Aorta (tissue), 5 donors: Measurements from ENCODE around the gene LRRC32. TPM values are rescaled to one million over a fixed set of nuclear protein-coding genes. Genes with fewer than 3 reads are reported as not detected.

ENCODE experiments used
- ATAC-seq: fragments of 200-7000 bp; cut with Tn5 transposase; one replicate; pipeline ENCODE4 v1.9.1; 2022; ENCODE audit warnings: moderate library complexity; ENCODE audit not compliant: low FRiP score
- DNase-seq, 2 donors: peaks; one replicate each; pipeline ENCODE4 v3.0.0-alpha.2; 2020
- H3K27ac ChIP-seq, 2 donors: one replicate each; pipeline ENCODE4 v1.5.1; 2013; ENCODE audit warnings: low read length in 2 of 2, mild to moderate bottlenecking in 2 of 2, moderate library complexity in 2 of 2, control low read depth in 1 of 2, inconsistent platforms in 1 of 2, low read depth in 1 of 2
- H3K27me3 ChIP-seq, 2 donors: one replicate each; pipeline ENCODE4 v1.6.1; 2013; ENCODE audit warnings: control low read depth in 1 of 2, low read length in 1 of 2, mild to moderate bottlenecking in 1 of 2, moderate library complexity in 1 of 2; ENCODE audit not compliant: insufficient read depth in 2 of 2, control insufficient read depth in 1 of 2
- H3K36me3 ChIP-seq, 2 donors: one replicate each; pipeline ENCODE4 v1.6.1; 2013; ENCODE audit warnings: control low read depth in 1 of 2, low read length in 1 of 2, mild to moderate bottlenecking in 1 of 2; ENCODE audit not compliant: insufficient read depth in 2 of 2, control insufficient read depth in 1 of 2
- H3K4me1 ChIP-seq, 2 donors: one replicate each; pipeline ENCODE4 v1.6.1; 2013; ENCODE audit warnings: low read length in 2 of 2, control low read depth in 1 of 2, mild to moderate bottlenecking in 1 of 2, moderate library complexity in 1 of 2; ENCODE audit not compliant: insufficient read depth in 2 of 2, control insufficient read depth in 1 of 2
- H3K4me3 ChIP-seq, 2 donors: one replicate each; pipeline ENCODE4 v1.5.1; 2013; ENCODE audit warnings: low read length in 2 of 2, control low read depth in 1 of 2, mild to moderate bottlenecking in 1 of 2
- H3K9me3 ChIP-seq: one replicate; pipeline ENCODE4 v1.6.1; 2013; ENCODE audit warnings: mild to moderate bottlenecking, low read length; ENCODE audit not compliant: control insufficient read depth
- WGBS, 2 donors: extraction: QIAGEN DNeasy Blood & Tissue Kit; methylation state at CpG; one replicate each; pipeline ENCODE4 v1.1.7; 2013; 5-methylcytosine and 5-hydroxymethylcytosine counted together
- intact Hi-C, 2 donors: fragments of 100-400 bp; cut with DNase I; formaldehyde crosslinking; loops; one replicate each; pipeline versions ENCODE4 v1.14.2 to v1.15.0; 2022
- polyA plus RNA-seq, 2 donors: library from polyadenylated mRNA; stranded (reverse); fragments of 200-250 nt; gene quantifications; one replicate each; pipeline ENCODE4 v1.2.3, GENCODE V29; 2013
- total RNA-seq, 2 donors: library from RNA; stranded (reverse); fragmentation: NEBNext Ultra II Directional; extraction: Animal tissue kit (Norgen Biotek cat#: 25700); gene quantifications; one replicate each; pipeline ENCODE4 v1.2.1, GENCODE V29; 2021
- donor health status: healthy with polysubstance abuse.
- donor health status: Bipolar disorder and iron deficiency.
- donor health status: DM: no; HTN: no; CAD: no.
- donor health status: DM: no; HTN: no; CAD: no.
- donor health status: DM: yes; HTN: yes; CAD: no.

LRRC32 gene
- total and polyA plus RNA-seq, 4 donors, result 38.8 to 174 (median 125) TPM

GRCh38 chr11:76685237-76685636, 14.7 kb upstream of the LRRC32 start:
- Histone ChIP-seq H3K9me3 (no peaks in the 10 kb centered on the region), H3K27ac (no peak overlapping the region), H3K36me3 (no peaks in the 10 kb centered on the region), H3K4me1 (no peaks in the 10 kb centered on the region), H3K27me3 (no peaks in the 10 kb centered on the region), H3K4me3 (no peak overlapping the region)
- ATAC-seq (no peak), DNase-seq (no peak)
- 87 to 92% methylated on average over 9 of the region's 9 CpGs for WGBS, 2 donors
- intact Hi-C loops, result loop anchor here in 1 of 2 donors (10.0 kb wide), 1 partner anchor 460 kb away; no protein-coding TSS in a partner anchor

GRCh38 chr11:76684516-76684915, 14.0 kb upstream of the LRRC32 start:
- Histone ChIP-seq H3K36me3 (no peaks in the 10 kb centered on the region), H3K4me3 (no peak overlapping the region), H3K27ac (no peak overlapping the region), H3K27me3 (no peaks in the 10 kb centered on the region), H3K9me3 (no peaks in the 10 kb centered on the region), H3K4me1 (no peaks in the 10 kb centered on the region)
- WGBS, 2 donors, result 97 to 98% methylated on average over 5 of the region's 5 CpGs
- intact Hi-C loops, result loop anchor here in 1 of 2 donors (5.0 to 10.0 kb wide), 2 partner anchors 87 to 460 kb away; no protein-coding TSS in a partner anchor
- ATAC-seq, result no peak
- DNase-seq, result no peak

- intact Hi-C loops, result loop anchor here in 1 of 2 donors (5.0 to 10.0 kb wide), 2 partner anchors 86 to 459 kb away; no protein-coding TSS in a partner anchor
- DNase-seq, result no peak
- Histone ChIP-seq H3K4me1 (no peaks in the 10 kb centered on the region), H3K9me3 (no peaks in the 10 kb centered on the region), H3K27me3 (no peaks in the 10 kb centered on the region), H3K36me3 (no peaks in the 10 kb centered on the region), H3K4me3 (no peak overlapping the region), H3K27ac (no peak overlapping the region)
- no peak for ATAC-seq
- 91 to 93% methylated on average over 7 of the region's 7 CpGs for WGBS, 2 donors
These were observed 12.9 kb upstream of the LRRC32 start for GRCh38 chr11:76683161-76684095.

- H3K4me1 ChIP-seq, result no peaks in the 10 kb centered on the region
- H3K9me3 ChIP-seq, result no peaks in the 10 kb centered on the region
- WGBS, 2 donors, result 95 to 97% methylated on average over 2 of the region's 2 CpGs
- DNase-seq, result no peak
- no peaks in the 10 kb centered on the region for H3K36me3 ChIP-seq
- no peak for ATAC-seq
- H3K27me3 ChIP-seq, result no peaks in the 10 kb centered on the region
- no peak overlapping the region for H3K27ac ChIP-seq
- intact Hi-C loops, result loop anchor here in 1 of 2 donors (5.0 to 10.0 kb wide), 2 partner anchors 85 to 458 kb away; no protein-coding TSS in a partner anchor
- no peak overlapping the region for H3K4me3 ChIP-seq
These were observed 12.1 kb upstream of the LRRC32 start for GRCh38 chr11:76682684-76683083.

- Histone ChIP-seq H3K27me3 (no peaks in the 10 kb centered on the region), H3K4me3 (no peak overlapping the region), H3K4me1 (no peaks in the 10 kb centered on the region), H3K36me3 (no peaks in the 10 kb centered on the region), H3K27ac (no peak overlapping the region), H3K9me3 (no peaks in the 10 kb centered on the region)
- DNase-seq (no peak), ATAC-seq (no peak)
- 93% methylated on average over 2 of the region's 2 CpGs for WGBS, 2 donors
- intact Hi-C loops, result loop anchor here in 1 of 2 donors (5.0 to 10.0 kb wide), 2 partner anchors 85 to 457 kb away; no protein-coding TSS in a partner anchor
These were observed 11.6 kb upstream of the LRRC32 start for GRCh38 chr11:76682106-76682505.

GRCh38 chr11:76680518-76681425, 10.2 kb upstream of the LRRC32 start:
- DNase-seq (peak; percentile 79 to 88), ATAC-seq (peak; percentile 81)
- Histone ChIP-seq H3K27me3 (no peaks in the 10 kb centered on the region), H3K4me3 (no peak overlapping the region), H3K27ac (no peak overlapping the region), H3K4me1 (no peaks in the 10 kb centered on the region), H3K9me3 (no peaks in the 10 kb centered on the region), H3K36me3 (no peaks in the 10 kb centered on the region)
- 25 to 26% methylated on average over 22 of the region's 22 CpGs for WGBS, 2 donors
- intact Hi-C loops, result loop anchor here (2.0 to 10.0 kb wide), 4 partner anchors 82 to 456 kb away; no protein-coding TSS in a partner anchor

- Histone ChIP-seq H3K4me1 (no peaks in the 10 kb centered on the region), H3K27ac (no peak overlapping the region), H3K27me3 (no peaks in the 10 kb centered on the region), H3K36me3 (no peaks in the 10 kb centered on the region), H3K4me3 (no peak overlapping the region), H3K9me3 (no peaks in the 10 kb centered on the region)
- 92 to 93% methylated on average over 8 of the region's 8 CpGs for WGBS, 2 donors
- intact Hi-C loops, result loop anchor here in 1 of 2 donors (5.0 to 10.0 kb wide), 2 partner anchors 101 to 294 kb away; partner anchors contain the start of genes GVQW3 and THAP12
- DNase-seq (no peak), ATAC-seq (no peak)
These were observed 7.8 kb upstream of the LRRC32 start for GRCh38 chr11:76678321-76678720.

- no peak for ATAC-seq
- intact Hi-C loops, result loop anchor here in 1 of 2 donors (5.0 to 10.0 kb wide), 2 partner anchors 100 to 293 kb away; partner anchors contain the start of genes GVQW3 and THAP12
- no peak overlapping the region for H3K4me3 ChIP-seq
- no peak overlapping the region for H3K27ac ChIP-seq
- no peaks in the 10 kb centered on the region for H3K4me1 ChIP-seq
- H3K27me3 ChIP-seq, result no peaks in the 10 kb centered on the region
- DNase-seq, result no peak
- no peaks in the 10 kb centered on the region for H3K9me3 ChIP-seq
- no peaks in the 10 kb centered on the region for H3K36me3 ChIP-seq
These were observed 6.9 kb upstream of the LRRC32 start for GRCh38 chr11:76677458-76677765.
